ENCODE results near the gene RPL13. TPM values are rescaled to one million over a fixed set of nuclear protein-coding genes. Genes with fewer than 3 reads are reported as not detected.

Gene RPL13
- total and polyA plus RNA-seq, 2 of the 4 experiments (the other 2 are of a cell fraction), result 2,098 to 3,527 TPM

DNA sequence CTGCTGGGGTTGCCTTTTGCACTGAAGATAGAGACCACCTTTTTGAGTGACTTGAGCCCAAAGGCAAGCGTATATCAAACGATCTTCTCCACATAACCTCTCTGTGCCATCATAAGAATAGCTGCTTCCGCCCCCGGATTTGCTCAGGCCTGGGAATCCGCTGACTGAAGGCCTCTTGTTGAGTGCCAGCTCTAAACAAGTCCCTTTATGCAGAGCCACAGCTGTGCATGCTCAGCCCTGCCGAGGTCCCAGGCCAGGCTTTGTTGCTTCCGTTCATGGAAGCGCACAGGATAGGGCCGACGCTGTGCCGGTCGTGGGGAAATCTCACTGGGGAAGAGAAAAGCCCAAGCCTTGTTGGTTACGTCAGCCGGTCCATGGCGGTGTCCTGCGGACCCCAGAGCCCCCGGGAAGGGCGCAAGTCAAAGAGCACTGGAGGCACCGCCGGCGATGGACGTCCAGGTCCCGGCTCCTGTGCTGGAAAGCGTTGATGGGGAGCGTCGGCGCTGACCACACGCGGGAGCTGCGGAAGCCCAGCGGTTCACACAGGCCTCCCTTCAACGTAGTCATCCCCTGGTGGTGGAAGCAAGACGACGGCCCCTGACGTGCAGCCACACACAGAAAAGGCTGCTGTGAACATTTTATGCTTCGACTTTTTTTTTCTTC is 23.5 kb upstream of the RPL13 start:
- Histone ChIP-seq H3K4ac (ENCODE audit: low read depth, low read length) (no peak overlapping the region), H2BK20ac (ENCODE audit: low read depth, low read length) (no peak overlapping the region), H3K4me1 (ENCODE audit: control insufficient read depth, insufficient read depth, low read length) (no peaks in the 10 kb centered on the region), H4K8ac (ENCODE audit: low read depth in 2 of 2, low read length in 2 of 2) (no peak overlapping the region), H3K4me3 (ENCODE audit: insufficient read depth, low read depth, low read length) (no peak overlapping the region), H2BK15ac (ENCODE audit: low read depth, low read length) (no peak overlapping the region), H3K36me3 (ENCODE audit: control insufficient read depth, insufficient read depth, low read length) (peaks cover 69% of the 10 kb centered on the region), H3K9me3 (ENCODE audit: control insufficient read depth, insufficient read depth, low read length) (no peaks in the 10 kb centered on the region), H3K27ac (ENCODE audit: insufficient read depth, low read length) (no peak overlapping the region), H3K79me1 (ENCODE audit: low read depth in 1 of 2, low read length in 2 of 2) (peaks cover 23 to 65% of the 10 kb centered on the region in 2 experiments; a peak in 3 of 4 replicates), H2AK9ac (replicated peaks; ENCODE audit: low read depth, low read length, poor library complexity) (no peak overlapping the region), H3K9me1 (ENCODE audit: insufficient read depth, low read length) (0 out of 2 replicates have a peak, but pooled peaks cover 3% of the 10 kb centered on the region), H4K91ac (ENCODE audit: insufficient read depth, low read depth, low read length) (no peak overlapping the region), H4K5ac (ENCODE audit: low read depth, low read length) (no peak overlapping the region), H3K18ac (ENCODE audit: low read depth, low read length) (no peak overlapping the region), H3K27me3 (ENCODE audit: control insufficient read depth, insufficient read depth, low read length) (no peaks in the 10 kb centered on the region), H2AFZ (replicated peaks; ENCODE audit: low read length, poor library complexity) (no peak overlapping the region), H3K4me2 (ENCODE audit: low read depth, low read length) (no peak overlapping the region), H3K14ac (replicated peaks; ENCODE audit: low read depth, low read length) (no peak overlapping the region), H2AK5ac (ENCODE audit: low read depth, low read length) (no peak overlapping the region), H2BK120ac (ENCODE audit: low read depth, low read length) (no peak overlapping the region), H2BK5ac (ENCODE audit: low read depth, low read length, poor library complexity, severe bottlenecking) (no peak overlapping the region), H3K23ac (ENCODE audit: low read depth, low read length) (no peak overlapping the region), H3K9ac (ENCODE audit: low read depth, low read length) (no peak overlapping the region), H3K56ac (ENCODE audit: extremely low read depth, insufficient read depth, low read length) (no peak overlapping the region), H4K20me1 (ENCODE audit: insufficient read depth, low read length) (peaks cover 30% of the 10 kb centered on the region)
- TF ChIP-seq FOS (IDR thresholded peaks at IDR 0.05; ENCODE audit: low read depth, low read length) (no peak), BHLHE40 (IDR thresholded peaks at IDR 0.05; ENCODE audit: low read depth, low read length) (no peak), SMC3 (IDR thresholded peaks at IDR 0.05; ENCODE audit: low read depth, low read length) (no peak), POLR2A (IDR thresholded peaks at IDR 0.05; ENCODE audit: low read depth, low read length) (no peak), RCOR1 (IDR thresholded peaks at IDR 0.05; ENCODE audit: insufficient replicate concordance, low read length) (no peak), MAZ (IDR thresholded peaks at IDR 0.05; ENCODE audit: borderline replicate concordance, low read depth, low read length) (no peak), MAFK (IDR thresholded peaks at IDR 0.05; ENCODE audit: low read depth, low read length) (no peak), CHD1 (IDR thresholded peaks at IDR 0.05; ENCODE audit: low read depth, low read length) (no peak), MXI1 (IDR thresholded peaks at IDR 0.05; ENCODE audit: borderline replicate concordance, low read depth, low read length) (no peak), NFE2L2 (IDR thresholded peaks at IDR 0.05; ENCODE audit: low read depth, low read length) (no peak), RAD21 (IDR thresholded peaks at IDR 0.05; ENCODE audit: low read length) (no peak), CEBPB (IDR thresholded peaks at IDR 0.05; ENCODE audit: low read depth, low read length) (no peak)
- TF ChIP-seq, protein P1, sequence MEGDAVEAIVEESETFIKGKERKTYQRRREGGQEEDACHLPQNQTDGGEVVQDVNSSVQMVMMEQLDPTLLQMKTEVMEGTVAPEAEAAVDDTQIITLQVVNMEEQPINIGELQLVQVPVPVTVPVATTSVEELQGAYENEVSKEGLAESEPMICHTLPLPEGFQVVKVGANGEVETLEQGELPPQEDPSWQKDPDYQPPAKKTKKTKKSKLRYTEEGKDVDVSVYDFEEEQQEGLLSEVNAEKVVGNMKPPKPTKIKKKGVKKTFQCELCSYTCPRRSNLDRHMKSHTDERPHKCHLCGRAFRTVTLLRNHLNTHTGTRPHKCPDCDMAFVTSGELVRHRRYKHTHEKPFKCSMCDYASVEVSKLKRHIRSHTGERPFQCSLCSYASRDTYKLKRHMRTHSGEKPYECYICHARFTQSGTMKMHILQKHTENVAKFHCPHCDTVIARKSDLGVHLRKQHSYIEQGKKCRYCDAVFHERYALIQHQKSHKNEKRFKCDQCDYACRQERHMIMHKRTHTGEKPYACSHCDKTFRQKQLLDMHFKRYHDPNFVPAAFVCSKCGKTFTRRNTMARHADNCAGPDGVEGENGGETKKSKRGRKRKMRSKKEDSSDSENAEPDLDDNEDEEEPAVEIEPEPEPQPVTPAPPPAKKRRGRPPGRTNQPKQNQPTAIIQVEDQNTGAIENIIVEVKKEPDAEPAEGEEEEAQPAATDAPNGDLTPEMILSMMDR (conservative IDR thresholded peaks at IDR 0.05; ENCODE audit: low read depth, low read length), result no peak
- TF ChIP-seq, protein P2, sequence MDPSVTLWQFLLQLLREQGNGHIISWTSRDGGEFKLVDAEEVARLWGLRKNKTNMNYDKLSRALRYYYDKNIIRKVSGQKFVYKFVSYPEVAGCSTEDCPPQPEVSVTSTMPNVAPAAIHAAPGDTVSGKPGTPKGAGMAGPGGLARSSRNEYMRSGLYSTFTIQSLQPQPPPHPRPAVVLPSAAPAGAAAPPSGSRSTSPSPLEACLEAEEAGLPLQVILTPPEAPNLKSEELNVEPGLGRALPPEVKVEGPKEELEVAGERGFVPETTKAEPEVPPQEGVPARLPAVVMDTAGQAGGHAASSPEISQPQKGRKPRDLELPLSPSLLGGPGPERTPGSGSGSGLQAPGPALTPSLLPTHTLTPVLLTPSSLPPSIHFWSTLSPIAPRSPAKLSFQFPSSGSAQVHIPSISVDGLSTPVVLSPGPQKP (IDR thresholded peaks at IDR 0.05; ENCODE audit: borderline replicate concordance, low read depth, low read length), result no peak
- POLR2A ChIA-PET (ENCODE audit: unreplicated experiment), result no interaction called here
- dilution Hi-C loops (cut with HindIII; ENCODE audit: low sequenced_read_pairs, unreplicated experiment) (no loop called here), in situ Hi-C loops (cut with MboI; ENCODE audit: low sequenced_read_pairs) (no loop called here), intact Hi-C loops (cut with micrococcal nuclease) (no loop called here)
- DNase-seq, result no peak
- WGBS, 2 experiments (ENCODE audit: extremely low coverage in 2 of 2, insufficient read length in 1 of 2), result 95% methylated on average over 33 of the region's 36 CpGs; no CpG with 5 or more reads in 1 of the 2 experiments
- BruUV-seq (replicated peaks), result no TSS peak
- no peak for ATAC-seq (ENCODE audit: low read depth)
- CTCF ChIA-PET, result no interaction called here

Measured in IMR-90 (cell line).